ENCODE data around the gene ZNF33B.
"Not testable (repeated sequence)": the region's sequence is repeated elsewhere in the genome, so short reads cannot be mapped to it uniquely, and the experiment has no call there.

The ZNF33B gene

GRCh38 chr10:42638055-42638820 lies at the start of gene ZNF33B:
Gene ZNF33B (minus strand): TSS chr10:42638570. CDS start chr10:42636928, 1,642 bp downstream.
- DNase-seq (ENCODE audit: low read depth in 2 of 2): peak; percentile 83 to 88

GRCh38 chr10:42684517-42684916 lies 46.1 kb upstream of the ZNF33B start:
- DNase-seq (ENCODE audit: low read depth in 2 of 2): no peak

GRCh38 chr10:42680267-42680666 lies 41.9 kb upstream of the ZNF33B start:
- DNase-seq (ENCODE audit: low read depth in 2 of 2): no peak

GRCh38 chr10:42665181-42665979 lies 27.0 kb upstream of the ZNF33B start:
- DNase-seq (ENCODE audit: low read depth in 2 of 2): not testable (repeated sequence)

- no peak for DNase-seq (ENCODE audit: low read depth in 2 of 2)
These were observed 16.0 kb upstream of the ZNF33B start for GRCh38 chr10:42654419-42654818.

- DNase-seq (ENCODE audit: low read depth in 2 of 2): no peak
These were observed 14.5 kb upstream of the ZNF33B start for GRCh38 chr10:42652858-42653257.

- DNase-seq (ENCODE audit: low read depth in 2 of 2): no peak
These were observed 12.0 kb upstream of the ZNF33B start for GRCh38 chr10:42650374-42650773.

GRCh38 chr10:42648512-42648911 lies 10.1 kb upstream of the ZNF33B start:
- no peak for DNase-seq (ENCODE audit: low read depth in 2 of 2)

- no peak for DNase-seq (ENCODE audit: low read depth in 2 of 2)
These were observed 8.6 kb upstream of the ZNF33B start for GRCh38 chr10:42646687-42647640.

GRCh38 chr10:42646214-42646613 lies 7.8 kb upstream of the ZNF33B start:
- no peak for DNase-seq (ENCODE audit: low read depth in 2 of 2)

GRCh38 chr10:42645516-42645915 lies 7.1 kb upstream of the ZNF33B start:
- DNase-seq (ENCODE audit: low read depth in 2 of 2): no peak

GRCh38 chr10:42645103-42645502 lies 6.7 kb upstream of the ZNF33B start:
- no peak for DNase-seq (ENCODE audit: low read depth in 2 of 2)

- no peak for DNase-seq (ENCODE audit: low read depth in 2 of 2)
These were observed 2.4 kb upstream of the ZNF33B start for GRCh38 chr10:42640610-42641229.

- no peak for DNase-seq (ENCODE audit: low read depth in 2 of 2)
These were observed 476 bp upstream of the ZNF33B start for GRCh38 chr10:42638821-42639270.

- DNase-seq (ENCODE audit: low read depth in 2 of 2): no peak
These were observed 719 bp downstream of the ZNF33B start for GRCh38 chr10:42637648-42638054.

- no peak for DNase-seq (ENCODE audit: low read depth in 2 of 2)
These were observed 1.2 kb downstream of the ZNF33B start for GRCh38 chr10:42637142-42637541.

GRCh38 chr10:42635098-42635497 lies 3.3 kb downstream of the ZNF33B start:
- no peak for DNase-seq (ENCODE audit: low read depth in 2 of 2)

GRCh38 chr10:42632564-42632963 lies 5.8 kb downstream of the ZNF33B start:
- no peak for DNase-seq (ENCODE audit: low read depth in 2 of 2)

GRCh38 chr10:42630537-42631134 lies 7.7 kb downstream of the ZNF33B start:
- DNase-seq (ENCODE audit: low read depth in 2 of 2): no peak

GRCh38 chr10:42623929-42624328 lies 14.4 kb downstream of the ZNF33B start:
- no peak for DNase-seq (ENCODE audit: low read depth in 2 of 2)

GRCh38 chr10:42618424-42618823 lies 19.9 kb downstream of the ZNF33B start:
- no peak for DNase-seq (ENCODE audit: low read depth in 2 of 2)
